HG03280 (cell line): ENCODE measurements around the gene ADAMTS4.

Source experiments
- ATAC-seq: cut with Tn5 transposase; IDR thresholded peaks from one replicate; pipeline ENCODE4 v1.9.1; 2021; ENCODE audit warnings: mild to moderate bottlenecking, moderate library complexity; ENCODE audit not compliant: unreplicated experiment

The ADAMTS4 gene

DNA sequence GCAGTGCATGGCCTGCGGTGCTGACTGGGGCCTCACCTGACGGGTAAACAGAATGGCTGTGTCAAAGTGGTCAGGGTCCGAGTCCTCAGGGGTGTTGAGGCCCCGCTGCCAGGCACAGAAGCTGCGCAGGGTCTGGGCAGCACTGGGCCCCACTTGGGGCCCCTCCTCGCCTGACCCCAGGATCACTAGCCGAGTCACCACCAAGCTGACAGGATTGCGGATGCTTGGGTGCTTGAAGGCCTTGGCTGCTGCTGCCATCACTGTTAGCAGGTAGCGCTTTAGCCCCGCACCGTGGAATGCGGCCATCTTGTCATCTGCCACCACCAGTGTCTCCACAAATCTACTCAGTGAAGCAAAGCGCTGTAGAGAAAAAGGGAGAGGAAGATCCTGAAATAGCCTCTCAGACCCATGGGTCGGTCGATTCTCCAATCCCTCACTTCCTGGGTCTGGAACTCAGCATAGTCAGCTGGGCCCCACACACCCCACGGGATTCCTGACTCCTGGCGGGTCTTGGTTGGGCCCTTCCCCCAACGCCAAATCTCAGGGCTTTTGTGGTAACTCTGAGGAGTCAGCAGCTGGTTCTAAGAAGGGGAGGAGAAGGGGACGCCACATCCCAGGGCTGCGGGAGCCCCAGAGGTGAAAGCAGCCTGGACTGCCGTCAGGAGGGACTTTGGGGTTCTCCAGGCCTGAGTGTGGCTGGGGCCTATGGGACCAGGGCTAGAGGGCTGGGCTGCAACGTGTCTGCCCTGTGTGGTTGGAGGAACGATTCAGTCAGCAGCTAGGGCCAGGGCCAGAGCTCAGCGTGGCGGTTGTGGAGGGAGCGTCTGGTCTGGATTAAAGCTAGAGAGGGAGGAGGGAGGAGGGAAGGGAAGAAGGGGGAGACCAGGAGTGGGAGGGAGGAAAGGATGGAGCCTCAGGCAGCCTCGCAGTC is 2.1 kb downstream of the ADAMTS4 start:
- ATAC-seq, result no peak

DNA sequence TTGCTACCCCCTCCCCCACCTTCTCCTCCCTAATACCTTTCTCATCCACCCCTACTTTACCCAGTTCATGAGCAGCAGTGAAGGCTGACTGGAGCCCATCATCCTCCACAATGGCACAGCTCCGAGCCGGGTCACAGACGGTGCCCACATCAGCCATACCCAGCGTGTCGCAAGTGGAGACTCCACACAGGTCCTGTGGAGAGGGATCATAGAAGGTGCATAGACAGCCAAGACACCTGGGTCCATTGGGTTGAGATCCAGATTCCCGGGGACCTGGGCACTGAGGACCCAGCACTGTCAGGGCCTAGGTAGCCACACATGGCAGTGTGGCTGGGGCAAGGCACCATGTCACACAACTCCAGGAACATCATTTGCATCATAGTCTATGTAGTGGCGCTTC is 2.7 kb downstream of the ADAMTS4 start:
- no peak for ATAC-seq

DNA sequence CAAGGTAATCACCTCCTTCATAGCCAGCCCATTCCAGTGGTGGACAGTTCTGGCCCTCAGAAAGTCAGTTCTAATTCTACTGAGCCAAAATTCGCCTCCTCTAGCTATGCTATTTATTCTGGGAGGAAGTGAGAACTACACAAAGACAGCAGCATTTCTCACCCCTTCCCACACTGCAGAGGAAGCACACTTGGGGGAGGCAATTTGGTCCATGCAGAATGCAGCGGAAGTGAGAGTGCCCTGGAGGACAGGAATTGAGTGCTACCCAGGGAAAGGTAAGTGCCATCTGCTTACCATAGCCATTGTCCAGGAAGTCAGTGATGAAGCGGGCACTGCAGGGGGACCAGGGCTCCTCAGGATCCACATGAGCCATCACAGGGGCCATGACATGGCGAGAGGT is 3.7 kb downstream of the ADAMTS4 start:
- no peak for ATAC-seq

DNA sequence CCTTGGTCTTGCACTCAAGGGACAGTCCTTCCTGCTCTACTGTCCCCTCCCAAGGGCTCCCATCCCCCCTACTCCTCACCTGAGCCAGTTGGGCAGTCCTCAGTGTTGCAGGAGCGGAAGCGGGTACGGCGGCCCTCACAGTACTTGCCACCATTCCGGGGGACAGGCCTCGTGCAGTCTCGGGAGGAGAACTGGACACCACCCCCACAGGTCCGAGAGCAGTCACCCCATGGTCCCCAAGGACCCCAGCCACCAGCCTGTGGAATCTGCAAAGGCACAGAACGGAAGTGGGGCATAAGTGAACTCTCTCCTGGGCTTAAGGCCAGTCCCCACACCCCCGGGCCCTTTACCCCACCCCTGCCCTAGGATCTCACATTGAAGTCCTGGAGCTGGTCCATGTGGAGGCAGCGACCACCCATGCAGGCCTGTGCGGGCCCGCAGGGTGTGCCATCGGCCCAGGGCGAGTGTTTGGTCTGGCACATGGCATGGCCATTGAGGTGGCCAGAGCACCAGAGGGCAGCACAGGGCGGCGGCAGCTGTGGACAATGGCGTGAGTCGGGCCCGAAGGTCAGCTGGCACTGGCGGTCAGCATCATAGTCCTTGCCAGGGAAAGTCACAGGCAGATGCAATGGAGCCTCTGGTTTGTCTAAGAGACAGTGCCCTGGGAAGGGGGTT is 5.2 kb downstream of the ADAMTS4 start:
- no peak for ATAC-seq

DNA sequence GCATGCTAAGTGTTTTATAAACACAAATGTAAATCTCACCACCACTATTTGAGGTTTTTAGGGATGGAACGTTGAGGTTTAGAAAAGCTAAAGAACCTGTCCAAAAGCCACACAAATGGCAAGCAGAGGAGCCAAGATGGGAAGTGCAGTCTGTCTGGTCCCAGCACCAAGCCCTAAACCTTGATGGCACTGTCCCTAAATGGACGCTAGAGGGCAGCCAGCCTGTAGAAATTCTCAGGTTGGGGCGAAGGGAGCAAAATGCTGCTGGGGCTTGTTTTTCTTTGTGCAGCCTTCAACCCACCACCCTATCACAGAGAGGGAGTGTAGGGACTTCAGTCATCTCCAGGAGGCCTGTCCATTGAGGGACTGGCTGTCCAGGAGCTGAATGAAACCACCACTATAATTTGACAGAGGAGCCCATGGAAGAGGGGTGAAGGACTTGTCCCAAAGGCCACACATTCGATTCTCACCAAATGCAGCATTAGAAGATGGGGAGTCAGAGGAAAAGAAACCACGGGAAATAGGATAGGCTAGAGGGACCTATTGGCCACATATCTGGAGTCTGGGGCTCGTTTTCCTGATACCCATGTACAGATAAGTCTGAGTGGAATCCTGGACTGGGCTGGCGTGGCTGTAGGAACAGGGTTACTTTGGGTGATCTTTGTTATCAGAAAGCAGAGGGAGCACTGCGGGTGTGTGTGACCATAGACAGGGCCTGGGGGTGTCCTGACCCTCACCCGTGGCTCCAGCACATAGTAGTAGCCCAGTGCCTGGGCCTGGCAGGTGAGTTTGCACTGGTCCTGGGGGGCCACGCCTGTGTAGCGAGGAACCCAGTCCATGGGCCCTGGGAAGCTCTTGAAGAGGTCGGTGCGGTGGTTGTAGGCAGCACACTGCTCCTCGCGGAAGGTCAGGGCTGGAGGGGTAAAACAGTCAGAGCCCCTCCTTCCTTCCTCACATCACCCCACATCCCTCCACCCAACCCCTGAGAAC is 6.1 kb downstream of the ADAMTS4 start:
- peak; percentile 73 for ATAC-seq

DNA sequence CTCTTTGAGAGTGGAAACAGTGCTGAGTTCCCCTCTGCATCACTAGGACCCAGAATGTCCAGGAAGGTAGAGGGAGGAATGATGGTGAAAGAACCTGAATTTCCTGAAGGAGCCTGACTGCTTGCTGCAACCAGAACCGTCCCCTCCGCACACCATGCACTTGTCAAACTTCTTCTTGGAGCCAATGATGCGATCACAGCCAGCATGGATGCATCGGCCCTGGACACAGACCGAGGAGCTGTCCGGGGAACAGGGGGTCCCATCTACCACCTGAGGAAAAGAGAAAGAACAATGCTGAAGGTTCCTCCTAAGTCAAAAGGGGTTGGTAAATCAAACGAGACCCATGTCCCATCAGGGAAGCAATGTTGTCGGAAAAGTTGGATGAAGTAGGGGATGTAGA is 6.9 kb downstream of the ADAMTS4 start:
- no peak for ATAC-seq

DNA sequence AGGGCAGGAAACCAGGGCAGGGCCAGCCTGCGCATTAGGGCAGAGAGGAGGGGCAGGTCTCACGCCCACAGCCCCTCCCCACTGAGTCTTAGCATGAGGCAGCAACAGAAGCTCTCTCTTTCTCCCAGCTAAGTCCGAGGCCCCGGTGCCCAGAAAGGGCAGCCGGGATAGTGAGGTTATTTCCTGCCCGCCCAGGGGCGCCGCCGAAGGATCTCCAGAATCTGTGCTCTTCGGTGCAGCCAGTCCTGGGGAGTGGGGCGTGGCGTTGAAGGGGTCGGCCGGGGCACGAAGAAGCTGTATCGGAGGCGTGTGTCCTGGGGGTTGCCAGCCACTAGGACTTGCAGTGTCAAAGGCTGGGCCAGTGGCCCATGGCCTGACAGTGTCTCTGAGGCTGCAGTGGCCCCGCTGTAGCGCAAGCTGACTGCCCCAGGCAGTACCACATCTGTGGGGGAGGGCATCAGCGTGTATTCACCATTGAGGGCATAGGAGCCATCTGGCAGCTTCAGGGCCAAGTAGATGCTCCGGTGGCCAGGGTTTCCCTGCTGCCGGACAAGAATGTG is 7.8 kb downstream of the ADAMTS4 start:
- ATAC-seq, result no peak

DNA sequence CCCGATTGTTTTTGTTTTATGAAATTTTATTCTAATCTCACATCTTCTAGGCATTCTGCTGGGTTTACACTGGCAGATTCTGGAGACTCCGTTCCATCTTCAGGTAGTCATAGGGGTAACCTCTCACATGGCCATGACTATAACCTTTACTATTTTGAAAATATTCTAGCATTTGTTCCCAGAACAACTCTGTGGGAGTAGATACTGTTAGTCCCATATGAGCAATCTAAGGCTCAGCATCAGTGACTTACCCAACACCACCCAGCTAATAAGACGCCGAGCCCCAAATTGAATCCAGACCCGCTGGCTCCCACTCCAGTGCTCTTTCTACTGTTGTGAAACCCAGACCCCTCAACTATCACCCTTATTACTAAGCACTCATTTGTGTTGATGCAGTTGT is 9.8 kb downstream of the ADAMTS4 start:
- no peak for ATAC-seq

DNA sequence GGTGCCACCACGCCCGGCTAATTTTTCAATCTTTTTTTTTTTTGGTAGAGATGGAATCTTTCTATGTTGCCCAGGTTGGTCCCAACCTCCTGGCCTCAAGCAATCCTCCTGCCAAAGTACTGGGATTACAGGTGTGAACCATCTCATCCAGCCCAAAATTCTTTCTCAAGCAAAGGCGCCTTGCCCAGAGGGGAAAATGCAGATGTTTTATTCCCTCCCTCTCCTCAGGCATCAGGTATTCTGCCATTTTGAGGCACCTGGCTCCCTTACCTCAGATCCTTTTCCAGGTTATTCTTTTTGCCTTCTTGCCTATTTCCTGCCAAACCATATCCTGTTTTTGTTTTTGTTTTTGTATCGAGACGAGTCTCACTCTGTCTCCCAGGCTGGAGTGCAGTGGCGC is 10.5 kb downstream of the ADAMTS4 start:
- no peak for ATAC-seq

DNA sequence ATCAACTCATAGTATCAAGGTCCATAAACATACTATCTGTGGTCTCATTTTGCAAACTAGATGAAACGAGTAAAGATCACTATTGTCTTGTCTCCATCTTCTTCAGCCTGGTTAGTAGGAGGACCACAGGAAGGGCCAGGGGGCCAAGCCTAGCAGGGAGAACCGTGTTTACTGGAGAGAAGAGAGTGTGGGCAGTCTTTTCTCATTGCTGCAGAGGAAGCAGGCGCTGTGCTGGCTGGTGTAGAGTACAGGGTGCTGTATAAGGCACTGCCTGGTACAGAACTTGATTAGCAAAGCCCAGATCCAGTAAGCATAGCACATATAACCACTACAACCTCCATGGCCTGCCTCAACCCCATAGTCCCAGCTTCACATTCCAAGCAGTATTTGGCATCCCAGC is 11.5 kb downstream of the ADAMTS4 start:
- ATAC-seq, result no peak

DNA sequence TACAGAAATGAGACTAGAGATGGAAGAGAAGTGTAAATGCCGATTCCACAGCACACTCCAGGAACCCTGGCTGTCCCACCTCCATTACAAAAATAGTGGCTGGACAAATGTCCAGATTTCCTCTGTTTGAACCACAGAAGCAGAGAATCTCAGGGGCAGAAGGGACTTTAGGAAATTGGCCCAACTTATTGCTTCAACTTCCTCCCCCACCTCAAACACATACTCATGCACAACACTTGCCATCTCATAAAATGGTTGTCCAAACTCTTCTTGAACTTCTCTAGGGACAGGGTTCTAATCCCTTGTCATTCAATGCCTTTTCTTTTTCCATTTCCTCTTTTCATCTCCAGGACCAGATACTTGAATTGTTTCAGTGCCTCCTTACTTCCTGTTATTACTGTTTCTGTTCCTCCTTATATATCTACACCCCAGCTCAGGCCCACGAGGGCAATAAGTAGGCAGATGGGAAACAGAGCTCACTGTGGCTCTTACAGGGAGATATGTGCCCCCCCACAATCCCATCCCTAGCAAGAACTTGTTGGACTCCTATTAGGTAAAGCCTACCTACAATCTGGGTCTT is 13.0 kb downstream of the ADAMTS4 start:
- peak; percentile 22 for ATAC-seq

DNA sequence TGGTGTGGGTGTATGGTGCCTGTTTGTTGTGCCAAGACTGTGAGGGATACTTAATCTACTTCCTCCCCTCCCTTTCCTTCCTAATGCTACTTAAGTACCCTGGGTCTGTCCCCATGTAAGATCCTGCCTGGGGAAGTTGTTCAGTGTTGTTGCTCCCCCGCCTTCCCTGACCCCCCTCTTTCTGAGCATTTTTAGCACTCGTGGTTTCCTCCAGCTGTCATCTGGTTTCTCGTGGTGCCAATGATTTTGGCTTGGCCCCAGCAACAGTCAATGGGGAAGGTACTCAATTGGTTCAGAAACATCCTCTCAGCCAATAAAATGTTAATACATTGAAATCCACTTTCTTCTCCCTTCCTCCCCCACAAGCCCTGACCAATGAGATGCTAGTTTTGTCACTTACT is 13.6 kb downstream of the ADAMTS4 start:
- peak; percentile 74 for ATAC-seq

DNA sequence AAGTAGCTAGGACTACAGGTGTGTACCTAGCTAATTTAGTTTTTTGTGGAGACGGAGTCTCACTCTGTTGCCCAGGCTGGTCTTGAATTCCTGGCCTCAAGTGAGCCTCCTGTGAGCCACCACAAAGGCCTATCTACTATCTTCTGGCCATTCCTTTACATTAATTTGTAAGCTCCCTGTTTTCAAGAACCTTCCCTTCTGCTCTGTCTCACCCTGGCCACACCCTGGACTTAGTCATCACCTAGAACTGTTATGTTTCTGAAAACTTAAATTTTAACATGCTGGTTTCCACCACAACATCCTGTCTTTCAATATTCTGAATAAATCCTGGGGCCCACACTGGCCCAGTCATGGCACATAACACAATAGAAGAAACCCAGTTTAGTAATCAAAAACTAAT is 16.6 kb downstream of the ADAMTS4 start:
- peak; percentile 39 for ATAC-seq

DNA sequence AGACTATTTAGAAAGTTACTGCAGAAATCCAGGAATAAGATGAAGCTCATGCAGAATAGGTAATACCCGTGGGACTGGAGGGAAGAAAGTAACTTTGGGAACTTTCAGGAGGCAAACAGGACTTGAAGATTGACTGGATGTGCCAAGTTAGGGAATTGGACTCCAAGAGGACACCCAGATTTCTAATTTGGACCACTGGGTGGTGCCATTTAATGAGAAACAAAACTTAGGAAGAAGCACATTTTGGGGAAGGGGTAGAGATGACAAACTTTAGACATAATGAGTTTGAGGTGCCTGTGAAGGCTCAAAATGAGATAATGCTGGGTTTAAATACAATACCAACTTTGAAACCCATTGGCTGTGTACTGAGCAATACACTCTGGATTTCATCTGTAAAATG is 18.2 kb downstream of the ADAMTS4 start:
- no peak for ATAC-seq

DNA sequence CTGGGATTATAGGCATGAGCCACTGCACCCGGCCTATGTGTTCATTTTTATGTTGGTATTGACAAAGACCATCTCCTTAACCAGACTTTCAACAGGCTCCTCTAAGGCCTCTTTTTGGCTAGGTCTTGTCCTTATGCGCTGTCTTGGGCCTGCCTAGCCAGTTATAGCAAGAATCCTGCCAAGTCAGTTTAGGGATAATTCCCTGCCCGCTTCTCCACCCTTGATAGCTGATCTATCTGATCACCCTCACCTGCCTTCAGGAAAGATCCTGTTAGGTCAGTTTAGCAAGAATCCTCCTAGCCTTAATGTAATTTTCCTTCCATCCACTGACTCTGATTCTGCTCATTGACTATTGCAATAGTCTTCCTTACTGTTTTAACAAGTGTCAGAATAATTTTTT is 19.2 kb downstream of the ADAMTS4 start:
- ATAC-seq, result no peak

DNA sequence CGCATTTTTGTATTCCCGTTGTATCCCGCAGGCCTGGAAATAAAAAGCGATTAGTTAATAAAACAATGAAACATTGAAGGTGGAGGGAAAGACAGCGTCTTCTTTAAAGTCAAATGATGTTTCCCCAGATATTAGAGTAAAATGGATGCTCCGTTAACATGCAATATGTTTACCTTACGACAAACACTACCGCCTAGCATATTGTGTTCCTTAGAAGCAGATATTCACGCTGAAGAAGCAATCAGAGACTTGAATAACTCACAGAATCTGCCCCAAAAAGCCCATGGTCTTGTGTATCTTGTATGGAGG is 21.0 kb downstream of the ADAMTS4 start:
- ATAC-seq, result no peak

DNA sequence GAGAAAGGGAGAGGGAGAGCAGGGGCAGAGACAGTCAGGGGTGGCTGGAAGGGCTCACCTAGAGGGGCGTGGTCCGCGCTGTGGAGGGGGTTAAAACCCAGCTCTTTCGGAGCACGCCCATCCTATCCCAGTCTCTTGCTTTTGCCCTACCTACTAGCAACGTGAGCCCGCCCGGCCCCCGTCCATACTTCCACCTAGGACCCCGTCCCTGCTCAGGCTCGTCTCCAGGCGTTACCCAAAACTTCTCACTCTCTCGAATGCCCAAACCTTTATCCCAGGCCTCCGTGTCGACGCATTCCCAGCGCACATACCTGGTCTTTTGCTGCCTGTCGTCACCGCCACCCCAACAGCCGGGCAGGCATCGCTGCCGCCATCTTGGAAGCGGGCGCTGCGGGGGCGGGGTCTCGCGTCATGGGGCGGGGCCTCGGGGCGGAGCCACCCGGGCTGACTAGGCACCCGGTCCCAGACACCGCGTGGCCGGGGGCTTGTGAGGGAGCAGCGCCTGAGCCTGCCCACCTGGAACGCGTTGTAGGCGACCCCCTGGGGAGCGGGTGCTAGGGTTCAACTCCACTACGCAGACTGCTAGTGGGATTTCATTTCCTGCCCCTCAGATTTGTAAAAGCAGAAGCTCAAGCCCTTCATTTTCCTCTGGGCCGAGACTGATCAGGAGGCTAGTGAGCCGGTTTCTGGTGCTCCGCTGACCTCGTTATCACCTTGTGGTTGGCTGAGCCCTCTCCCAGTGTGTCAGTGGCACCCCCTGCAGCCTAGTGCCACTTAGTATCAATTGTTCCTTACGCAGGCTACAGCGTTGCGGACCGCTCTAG is 21.5 kb downstream of the ADAMTS4 start, which contains the start of gene B4GALT3:
Gene B4GALT3, minus strand, starts transcription at position 396 of the 824 bp plus-strand sequence. CDS start 1,447 bp downstream, outside the sequence.
- peak; percentile 82 for ATAC-seq

DNA sequence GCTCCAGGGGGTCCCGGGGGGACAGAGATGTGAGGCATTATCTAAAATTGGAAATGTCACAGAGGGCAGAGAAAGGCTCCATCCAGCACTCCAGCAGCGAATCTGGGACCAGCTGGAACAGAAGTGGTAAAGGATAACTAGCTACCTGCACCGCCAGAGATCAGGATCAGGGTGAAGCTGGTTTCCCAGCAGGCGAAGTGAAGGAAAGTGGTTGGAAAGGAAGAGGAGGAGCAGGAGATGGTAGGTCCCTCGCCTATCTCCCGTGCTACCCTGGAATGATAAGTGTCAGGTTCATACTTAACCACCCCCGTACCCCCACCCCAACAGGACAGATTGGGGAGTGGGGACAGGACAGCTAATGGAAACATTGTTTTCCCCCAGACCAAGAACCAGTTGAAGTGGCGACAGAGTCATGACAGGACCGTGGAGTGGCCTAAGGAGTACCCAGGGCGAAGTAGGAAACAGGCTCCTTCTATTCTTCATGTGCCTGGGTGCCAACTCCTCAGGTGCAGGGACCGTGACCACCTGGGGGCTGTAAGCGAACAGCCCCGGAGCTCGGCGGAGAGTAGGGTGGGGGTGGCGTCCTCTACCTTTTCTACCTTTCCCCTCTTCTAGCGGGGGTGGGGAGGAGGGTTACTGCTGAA is 22.3 kb downstream of the ADAMTS4 start:
- ATAC-seq, result no peak
